WTC11 (cell line): ENCODE results near the gene FYN.

Experiments
- ATF1 ChIP-seq: sonication (generic); formaldehyde crosslinking; IDR thresholded peaks from 2 replicates; pipeline ENCODE4 v1.8.1; 2023; ENCODE audit warnings: mild to moderate bottlenecking, moderate library complexity, missing genetic modification reagents
- CBFB ChIP-seq: sonication (generic); formaldehyde crosslinking; IDR thresholded peaks from 2 replicates; pipeline ENCODE4 v1.8.1; 2022; ENCODE audit warnings: mild to moderate bottlenecking, low read depth, missing genetic modification reagents
- ELF4 ChIP-seq: sonication (generic); formaldehyde crosslinking; IDR thresholded peaks from 2 replicates; pipeline ENCODE4 v1.8.1; 2022; ENCODE audit warnings: low read depth, mild to moderate bottlenecking, moderate library complexity, missing genetic modification reagents
- ERG ChIP-seq: fragments of 250-450 bp; sonication (Bioruptor Pico); IDR thresholded peaks from 2 replicates; pipeline ENCODE4 v1.8.0; 2021; ENCODE audit warnings: mild to moderate bottlenecking
- ESRRA ChIP-seq: sonication (generic); formaldehyde crosslinking; IDR thresholded peaks from 2 replicates; pipeline ENCODE4 v1.8.1; 2022; ENCODE audit warnings: mild to moderate bottlenecking, missing genetic modification reagents, borderline replicate concordance
- IRF2 ChIP-seq: sonication (generic); formaldehyde crosslinking; IDR thresholded peaks from 2 replicates; pipeline ENCODE4 v1.8.0; 2022; ENCODE audit warnings: low read depth, missing genetic modification reagents, borderline replicate concordance
- MYBL2 ChIP-seq: sonication (generic); formaldehyde crosslinking; IDR thresholded peaks from 2 replicates; pipeline ENCODE4 v1.8.1; 2023; ENCODE audit warnings: mild to moderate bottlenecking, moderate library complexity, missing genetic modification reagents
- SP1 ChIP-seq: sonication (generic); formaldehyde crosslinking; conservative IDR thresholded peaks from 2 replicates; pipeline ENCODE4 v1.8.1; 2022; ENCODE audit warnings: missing genetic modification reagents
- TF ChIP-seq, protein P1 (sequence below): sonication (generic); formaldehyde crosslinking; IDR thresholded peaks from 2 replicates; pipeline ENCODE4 v1.8.0; 2023; ENCODE audit warnings: missing genetic modification reagents, mild to moderate bottlenecking, borderline replicate concordance
- TF ChIP-seq, protein P2 (sequence below): sonication (generic); formaldehyde crosslinking; IDR thresholded peaks from 2 replicates; pipeline ENCODE4 v1.8.1; 2022; ENCODE audit warnings: low read depth, missing genetic modification reagents, borderline replicate concordance
- TF ChIP-seq, protein P3 (sequence below): sonication (generic); formaldehyde crosslinking; IDR thresholded peaks from 2 replicates; pipeline ENCODE4 v1.8.0; 2022; ENCODE audit warnings: mild to moderate bottlenecking, missing genetic modification reagents
- TF ChIP-seq, protein P4 (sequence below): fragments of 200-600 bp; IDR thresholded peaks from 2 replicates; pipeline ENCODE4 v1.8.0; 2022; ENCODE audit warnings: antibody characterized with exemption
- TF ChIP-seq, protein P5 (sequence below): sonication (generic); formaldehyde crosslinking; IDR thresholded peaks from 2 replicates; pipeline ENCODE4 v1.8.1; 2023; ENCODE audit warnings: mild to moderate bottlenecking, missing genetic modification reagents

DNA sequence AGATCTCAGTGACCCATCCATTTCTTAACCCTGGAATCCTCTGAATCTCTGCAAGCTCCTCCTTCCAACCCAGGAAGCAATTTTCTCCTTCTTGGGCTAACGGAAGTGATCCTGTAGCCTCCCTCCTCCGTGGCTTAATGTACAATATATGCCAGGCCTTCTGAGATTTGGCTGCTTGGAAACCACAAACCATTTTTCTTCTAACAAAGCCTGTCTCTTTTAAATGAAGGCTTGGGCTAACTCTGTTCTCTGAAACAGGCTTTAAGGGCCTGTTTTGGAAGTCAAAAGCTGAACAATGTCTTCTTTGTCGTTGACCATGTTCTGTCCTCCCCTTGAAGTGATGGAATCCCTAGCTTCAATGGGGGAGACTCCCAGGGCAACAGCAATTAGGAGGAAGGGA is 14.9 kb downstream of the FYN start:
- TF ChIP-seq, protein P1, sequence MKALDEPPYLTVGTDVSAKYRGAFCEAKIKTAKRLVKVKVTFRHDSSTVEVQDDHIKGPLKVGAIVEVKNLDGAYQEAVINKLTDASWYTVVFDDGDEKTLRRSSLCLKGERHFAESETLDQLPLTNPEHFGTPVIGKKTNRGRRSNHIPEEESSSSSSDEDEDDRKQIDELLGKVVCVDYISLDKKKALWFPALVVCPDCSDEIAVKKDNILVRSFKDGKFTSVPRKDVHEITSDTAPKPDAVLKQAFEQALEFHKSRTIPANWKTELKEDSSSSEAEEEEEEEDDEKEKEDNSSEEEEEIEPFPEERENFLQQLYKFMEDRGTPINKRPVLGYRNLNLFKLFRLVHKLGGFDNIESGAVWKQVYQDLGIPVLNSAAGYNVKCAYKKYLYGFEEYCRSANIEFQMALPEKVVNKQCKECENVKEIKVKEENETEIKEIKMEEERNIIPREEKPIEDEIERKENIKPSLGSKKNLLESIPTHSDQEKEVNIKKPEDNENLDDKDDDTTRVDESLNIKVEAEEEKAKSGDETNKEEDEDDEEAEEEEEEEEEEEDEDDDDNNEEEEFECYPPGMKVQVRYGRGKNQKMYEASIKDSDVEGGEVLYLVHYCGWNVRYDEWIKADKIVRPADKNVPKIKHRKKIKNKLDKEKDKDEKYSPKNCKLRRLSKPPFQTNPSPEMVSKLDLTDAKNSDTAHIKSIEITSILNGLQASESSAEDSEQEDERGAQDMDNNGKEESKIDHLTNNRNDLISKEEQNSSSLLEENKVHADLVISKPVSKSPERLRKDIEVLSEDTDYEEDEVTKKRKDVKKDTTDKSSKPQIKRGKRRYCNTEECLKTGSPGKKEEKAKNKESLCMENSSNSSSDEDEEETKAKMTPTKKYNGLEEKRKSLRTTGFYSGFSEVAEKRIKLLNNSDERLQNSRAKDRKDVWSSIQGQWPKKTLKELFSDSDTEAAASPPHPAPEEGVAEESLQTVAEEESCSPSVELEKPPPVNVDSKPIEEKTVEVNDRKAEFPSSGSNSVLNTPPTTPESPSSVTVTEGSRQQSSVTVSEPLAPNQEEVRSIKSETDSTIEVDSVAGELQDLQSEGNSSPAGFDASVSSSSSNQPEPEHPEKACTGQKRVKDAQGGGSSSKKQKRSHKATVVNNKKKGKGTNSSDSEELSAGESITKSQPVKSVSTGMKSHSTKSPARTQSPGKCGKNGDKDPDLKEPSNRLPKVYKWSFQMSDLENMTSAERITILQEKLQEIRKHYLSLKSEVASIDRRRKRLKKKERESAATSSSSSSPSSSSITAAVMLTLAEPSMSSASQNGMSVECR (CRISPR knock-in tag), result no peak
- TF ChIP-seq, protein P2, sequence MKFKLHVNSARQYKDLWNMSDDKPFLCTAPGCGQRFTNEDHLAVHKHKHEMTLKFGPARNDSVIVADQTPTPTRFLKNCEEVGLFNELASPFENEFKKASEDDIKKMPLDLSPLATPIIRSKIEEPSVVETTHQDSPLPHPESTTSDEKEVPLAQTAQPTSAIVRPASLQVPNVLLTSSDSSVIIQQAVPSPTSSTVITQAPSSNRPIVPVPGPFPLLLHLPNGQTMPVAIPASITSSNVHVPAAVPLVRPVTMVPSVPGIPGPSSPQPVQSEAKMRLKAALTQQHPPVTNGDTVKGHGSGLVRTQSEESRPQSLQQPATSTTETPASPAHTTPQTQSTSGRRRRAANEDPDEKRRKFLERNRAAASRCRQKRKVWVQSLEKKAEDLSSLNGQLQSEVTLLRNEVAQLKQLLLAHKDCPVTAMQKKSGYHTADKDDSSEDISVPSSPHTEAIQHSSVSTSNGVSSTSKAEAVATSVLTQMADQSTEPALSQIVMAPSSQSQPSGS (CRISPR knock-in tag), result no peak
- TF ChIP-seq, protein P3, sequence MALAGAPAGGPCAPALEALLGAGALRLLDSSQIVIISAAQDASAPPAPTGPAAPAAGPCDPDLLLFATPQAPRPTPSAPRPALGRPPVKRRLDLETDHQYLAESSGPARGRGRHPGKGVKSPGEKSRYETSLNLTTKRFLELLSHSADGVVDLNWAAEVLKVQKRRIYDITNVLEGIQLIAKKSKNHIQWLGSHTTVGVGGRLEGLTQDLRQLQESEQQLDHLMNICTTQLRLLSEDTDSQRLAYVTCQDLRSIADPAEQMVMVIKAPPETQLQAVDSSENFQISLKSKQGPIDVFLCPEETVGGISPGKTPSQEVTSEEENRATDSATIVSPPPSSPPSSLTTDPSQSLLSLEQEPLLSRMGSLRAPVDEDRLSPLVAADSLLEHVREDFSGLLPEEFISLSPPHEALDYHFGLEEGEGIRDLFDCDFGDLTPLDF (CRISPR knock-in tag), result no peak
- no peak for TF ChIP-seq SP1 (CRISPR knock-in tag)
- TF ChIP-seq MYBL2 (CRISPR knock-in tag), result no peak
- no peak for TF ChIP-seq ATF1 (CRISPR knock-in tag)
- TF ChIP-seq IRF2 (CRISPR knock-in tag), result no peak
- no peak for TF ChIP-seq ESRRA (CRISPR knock-in tag)
- TF ChIP-seq ERG, result no peak
- TF ChIP-seq, protein P4, sequence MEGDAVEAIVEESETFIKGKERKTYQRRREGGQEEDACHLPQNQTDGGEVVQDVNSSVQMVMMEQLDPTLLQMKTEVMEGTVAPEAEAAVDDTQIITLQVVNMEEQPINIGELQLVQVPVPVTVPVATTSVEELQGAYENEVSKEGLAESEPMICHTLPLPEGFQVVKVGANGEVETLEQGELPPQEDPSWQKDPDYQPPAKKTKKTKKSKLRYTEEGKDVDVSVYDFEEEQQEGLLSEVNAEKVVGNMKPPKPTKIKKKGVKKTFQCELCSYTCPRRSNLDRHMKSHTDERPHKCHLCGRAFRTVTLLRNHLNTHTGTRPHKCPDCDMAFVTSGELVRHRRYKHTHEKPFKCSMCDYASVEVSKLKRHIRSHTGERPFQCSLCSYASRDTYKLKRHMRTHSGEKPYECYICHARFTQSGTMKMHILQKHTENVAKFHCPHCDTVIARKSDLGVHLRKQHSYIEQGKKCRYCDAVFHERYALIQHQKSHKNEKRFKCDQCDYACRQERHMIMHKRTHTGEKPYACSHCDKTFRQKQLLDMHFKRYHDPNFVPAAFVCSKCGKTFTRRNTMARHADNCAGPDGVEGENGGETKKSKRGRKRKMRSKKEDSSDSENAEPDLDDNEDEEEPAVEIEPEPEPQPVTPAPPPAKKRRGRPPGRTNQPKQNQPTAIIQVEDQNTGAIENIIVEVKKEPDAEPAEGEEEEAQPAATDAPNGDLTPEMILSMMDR, result no peak
- TF ChIP-seq ELF4, result no peak
- TF ChIP-seq, protein P5, sequence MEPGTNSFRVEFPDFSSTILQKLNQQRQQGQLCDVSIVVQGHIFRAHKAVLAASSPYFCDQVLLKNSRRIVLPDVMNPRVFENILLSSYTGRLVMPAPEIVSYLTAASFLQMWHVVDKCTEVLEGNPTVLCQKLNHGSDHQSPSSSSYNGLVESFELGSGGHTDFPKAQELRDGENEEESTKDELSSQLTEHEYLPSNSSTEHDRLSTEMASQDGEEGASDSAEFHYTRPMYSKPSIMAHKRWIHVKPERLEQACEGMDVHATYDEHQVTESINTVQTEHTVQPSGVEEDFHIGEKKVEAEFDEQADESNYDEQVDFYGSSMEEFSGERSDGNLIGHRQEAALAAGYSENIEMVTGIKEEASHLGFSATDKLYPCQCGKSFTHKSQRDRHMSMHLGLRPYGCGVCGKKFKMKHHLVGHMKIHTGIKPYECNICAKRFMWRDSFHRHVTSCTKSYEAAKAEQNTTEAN (CRISPR knock-in tag), result no peak
- no peak for TF ChIP-seq CBFB
